ENCODE measurements around the gene LRP2. TPM values are rescaled to one million over a fixed set of nuclear protein-coding genes. Genes with fewer than 3 reads are reported as not detected.

LRP2 gene
- total RNA-seq, 6 donors from 2014 or later: 20.0 to 56.5 (median 27.5) TPM

DNA sequence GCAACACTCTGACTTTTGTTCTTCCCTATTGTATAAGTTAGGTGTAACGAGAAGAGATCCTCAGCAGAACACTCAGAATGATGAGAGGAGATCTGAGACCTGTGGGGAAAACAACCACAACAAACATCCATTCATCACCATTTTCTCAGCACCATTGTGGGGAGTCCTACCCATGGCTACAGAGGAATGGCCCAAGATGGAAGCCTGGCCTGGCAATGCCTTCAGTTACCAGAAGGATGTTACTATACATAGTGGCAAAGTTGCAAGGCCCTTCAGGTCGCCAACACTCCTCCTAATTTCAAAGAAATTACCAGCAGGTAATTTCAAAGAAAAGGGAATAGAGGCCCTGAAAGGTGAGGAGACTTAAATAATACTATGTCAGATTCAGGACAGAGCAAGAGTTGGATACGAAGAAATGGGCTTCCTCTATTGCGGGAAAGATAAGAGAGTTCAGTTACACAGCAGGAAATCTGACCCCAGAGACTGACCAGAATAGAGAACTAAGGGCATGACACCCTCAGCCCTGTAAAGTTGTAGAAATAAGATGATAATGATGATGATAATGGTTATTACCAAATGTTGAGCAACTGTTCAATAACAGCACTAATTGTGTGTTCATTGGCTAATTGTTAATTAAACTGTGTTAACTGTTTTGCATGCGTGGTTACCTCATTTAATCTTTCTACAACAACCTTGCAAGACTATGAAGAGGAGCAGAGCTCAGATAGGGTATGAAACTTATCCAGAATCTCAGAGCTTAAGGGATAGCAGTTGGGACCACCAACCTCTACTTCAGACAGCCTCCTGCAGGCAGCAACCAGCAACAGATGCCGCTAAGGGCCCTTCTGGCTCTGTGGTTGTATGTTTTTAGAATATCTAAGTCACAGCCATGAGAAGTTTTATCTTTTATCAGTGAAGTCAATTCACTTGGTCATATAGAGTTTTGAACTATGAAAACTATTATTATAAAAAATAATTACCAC, 255.5 kb downstream of the LRP2 start:
- ATAC-seq (ENCODE audit: low FRiP score in 2 of 2) (peak in 1 of 2 donors; percentile 33), DNase-seq (no peak)
- H3K27me3 ChIP-seq: no peaks in the 10 kb centered on the region
- 68 to 78% methylated on average over 6 of the region's 6 CpGs for WGBS, 2 donors
- no peak overlapping the region for H3K4me3 ChIP-seq
- TF ChIP-seq EP300 (IDR thresholded peaks at IDR 0.05): no peak
- no peak for TF ChIP-seq POLR2AphosphoS5 (IDR thresholded peaks at IDR 0.05)
- no peak for TF ChIP-seq POLR2A (IDR thresholded peaks at IDR 0.05)
- TF ChIP-seq, protein P1, sequence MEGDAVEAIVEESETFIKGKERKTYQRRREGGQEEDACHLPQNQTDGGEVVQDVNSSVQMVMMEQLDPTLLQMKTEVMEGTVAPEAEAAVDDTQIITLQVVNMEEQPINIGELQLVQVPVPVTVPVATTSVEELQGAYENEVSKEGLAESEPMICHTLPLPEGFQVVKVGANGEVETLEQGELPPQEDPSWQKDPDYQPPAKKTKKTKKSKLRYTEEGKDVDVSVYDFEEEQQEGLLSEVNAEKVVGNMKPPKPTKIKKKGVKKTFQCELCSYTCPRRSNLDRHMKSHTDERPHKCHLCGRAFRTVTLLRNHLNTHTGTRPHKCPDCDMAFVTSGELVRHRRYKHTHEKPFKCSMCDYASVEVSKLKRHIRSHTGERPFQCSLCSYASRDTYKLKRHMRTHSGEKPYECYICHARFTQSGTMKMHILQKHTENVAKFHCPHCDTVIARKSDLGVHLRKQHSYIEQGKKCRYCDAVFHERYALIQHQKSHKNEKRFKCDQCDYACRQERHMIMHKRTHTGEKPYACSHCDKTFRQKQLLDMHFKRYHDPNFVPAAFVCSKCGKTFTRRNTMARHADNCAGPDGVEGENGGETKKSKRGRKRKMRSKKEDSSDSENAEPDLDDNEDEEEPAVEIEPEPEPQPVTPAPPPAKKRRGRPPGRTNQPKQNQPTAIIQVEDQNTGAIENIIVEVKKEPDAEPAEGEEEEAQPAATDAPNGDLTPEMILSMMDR (IDR thresholded peaks at IDR 0.05): no peak
- H3K4me1 ChIP-seq: peaks cover 0 to 16% (median 6%) of the 10 kb centered on the region in 4 donors
- H3K36me3 ChIP-seq: no peaks in the 10 kb centered on the region
- H3K27ac ChIP-seq: peak overlapping the region in 3 of 4 donors; percentile 32 to 74 (median 44)
- H3K9me3 ChIP-seq: no peaks in the 10 kb centered on the region

DNA sequence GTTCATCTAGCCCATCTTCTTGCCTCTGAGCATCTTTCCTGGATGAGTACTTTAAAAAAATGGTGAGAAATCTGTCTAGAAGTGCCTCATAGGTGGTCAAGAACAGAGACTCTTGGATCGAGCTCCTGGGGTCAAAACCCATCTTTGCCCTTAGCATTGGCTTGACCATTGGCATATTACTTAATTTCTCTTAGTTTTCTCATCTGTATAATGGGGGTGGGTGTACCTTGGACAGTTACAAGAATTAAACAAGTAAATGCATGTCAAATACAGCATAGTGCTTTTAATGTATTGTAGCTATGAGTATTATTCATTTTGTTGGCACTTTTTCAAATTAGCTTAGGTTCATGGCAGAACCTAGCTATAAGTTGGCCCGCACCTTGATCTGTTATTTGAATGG, 256.2 kb downstream of the LRP2 start:
- no peaks in the 10 kb centered on the region for H3K27me3 ChIP-seq
- peaks cover 0 to 16% (median 6%) of the 10 kb centered on the region in 4 donors for H3K4me1 ChIP-seq
- 90% methylated on average over 2 of the region's 2 CpGs for WGBS, 2 donors
- no peaks in the 10 kb centered on the region for H3K9me3 ChIP-seq
- DNase-seq (no peak), ATAC-seq (ENCODE audit: low FRiP score in 2 of 2) (no peak)
- TF ChIP-seq POLR2AphosphoS5 (IDR thresholded peaks at IDR 0.05): no peak
- TF ChIP-seq, protein P1 (IDR thresholded peaks at IDR 0.05): no peak
- no peak for TF ChIP-seq EP300 (IDR thresholded peaks at IDR 0.05)
- no peak for TF ChIP-seq POLR2A (IDR thresholded peaks at IDR 0.05)
- no peaks in the 10 kb centered on the region for H3K36me3 ChIP-seq
- H3K27ac ChIP-seq: peak overlapping the region in 2 of 4 donors; percentile 44 to 74
- no peak overlapping the region for H3K4me3 ChIP-seq

DNA sequence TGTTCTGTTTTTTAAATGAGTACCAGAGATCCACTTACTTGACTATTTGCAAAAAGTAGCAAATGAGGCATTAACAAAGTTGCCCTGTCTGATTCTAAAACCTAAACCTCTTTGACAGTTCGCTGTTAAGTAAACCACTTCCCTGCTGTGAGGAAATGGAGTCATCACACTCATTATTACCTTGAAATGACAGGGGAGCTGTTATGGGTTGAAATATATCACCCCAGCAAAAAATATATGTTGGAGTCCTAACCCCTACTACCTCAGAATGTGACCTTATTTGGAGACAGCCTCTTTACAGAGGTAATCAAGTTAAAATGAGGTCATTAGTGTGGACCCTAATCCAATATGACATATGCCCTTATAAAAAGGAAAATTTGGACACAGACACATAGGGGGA, 256.9 kb downstream of the LRP2 start:
- no peaks in the 10 kb centered on the region for H3K27me3 ChIP-seq
- TF ChIP-seq, protein P1 (IDR thresholded peaks at IDR 0.05): no peak
- TF ChIP-seq POLR2AphosphoS5 (IDR thresholded peaks at IDR 0.05) (no peak), EP300 (IDR thresholded peaks at IDR 0.05) (no peak), POLR2A (IDR thresholded peaks at IDR 0.05) (no peak)
- peaks cover 0 to 16% (median 6%) of the 10 kb centered on the region in 4 donors for H3K4me1 ChIP-seq
- DNase-seq: no peak
- no peaks in the 10 kb centered on the region for H3K9me3 ChIP-seq
- no peak overlapping the region for H3K4me3 ChIP-seq
- no peak for ATAC-seq (ENCODE audit: low FRiP score in 2 of 2)
- no peaks in the 10 kb centered on the region for H3K36me3 ChIP-seq
- peak overlapping the region in 2 of 4 donors; percentile 12 to 74 for H3K27ac ChIP-seq
- 59% methylated on average over 1 of the region's 1 CpG for WGBS, 2 donors

DNA sequence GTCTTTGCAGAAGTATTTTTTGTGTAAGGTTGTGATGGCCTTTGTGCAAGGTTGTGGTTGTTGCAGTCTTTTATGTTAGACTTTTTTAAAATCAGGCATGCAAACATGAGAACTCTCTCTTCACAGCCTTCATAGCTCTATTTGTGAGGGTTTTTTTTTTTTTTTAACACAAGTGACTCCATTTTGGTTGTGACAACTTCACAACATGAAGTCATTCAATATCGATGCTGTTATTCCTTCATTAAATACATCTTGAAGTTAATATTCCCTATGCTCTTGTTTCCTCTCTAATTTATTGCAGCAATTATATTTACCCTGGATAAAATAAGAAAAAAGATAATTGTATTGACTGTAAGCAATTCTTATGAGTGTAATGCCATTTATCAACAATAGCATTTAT, 257.5 kb downstream of the LRP2 start:
- Histone ChIP-seq H3K9me3 (no peaks in the 10 kb centered on the region), H3K36me3 (no peaks in the 10 kb centered on the region), H3K4me3 (no peak overlapping the region), H3K27me3 (no peaks in the 10 kb centered on the region), H3K4me1 (peaks cover 0 to 13% (median 6%) of the 10 kb centered on the region in 4 donors), H3K27ac (no peak overlapping the region)
- TF ChIP-seq POLR2AphosphoS5 (IDR thresholded peaks at IDR 0.05) (no peak), POLR2A (IDR thresholded peaks at IDR 0.05) (no peak)
- DNase-seq (no peak), ATAC-seq (ENCODE audit: low FRiP score in 2 of 2) (no peak)
- WGBS, 2 donors: 92 to 100% methylated on average over 1 of the region's 1 CpG

DNA sequence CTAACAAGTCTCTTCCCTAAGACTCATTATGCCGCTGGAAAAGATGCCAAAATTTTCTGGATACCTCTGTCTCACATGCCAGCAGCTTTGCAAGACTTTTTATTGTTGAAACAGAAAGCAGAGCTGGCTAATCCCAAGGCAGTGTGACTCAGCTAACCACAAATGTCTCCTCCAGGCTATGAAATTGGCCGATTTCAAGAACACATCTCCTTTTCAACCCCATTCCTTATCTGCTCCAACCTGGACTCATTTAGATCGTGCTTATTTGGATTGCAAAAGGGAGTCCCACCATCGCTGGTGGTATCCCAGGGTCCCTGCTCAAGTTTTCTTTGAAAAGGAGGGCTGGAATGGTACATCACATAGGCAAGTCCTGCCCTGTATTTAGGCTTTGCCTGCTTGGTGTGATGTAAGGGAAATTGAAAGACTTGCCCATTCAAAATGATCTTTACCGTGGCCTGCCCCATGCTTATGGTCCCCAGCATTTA, 266.7 kb downstream of the LRP2 start:
- Histone ChIP-seq H3K27ac (peak overlapping the region in 1 of 4 donors; percentile 2), H3K9me3 (no peaks in the 10 kb centered on the region), H3K36me3 (no peaks in the 10 kb centered on the region), H3K4me1 (peaks cover 0 to 17% (median 3%) of the 10 kb centered on the region in 4 donors), H3K27me3 (no peaks in the 10 kb centered on the region), H3K4me3 (no peak overlapping the region)
- WGBS, 2 donors: 56 to 70% methylated on average over 5 of the region's 5 CpGs
- TF ChIP-seq, protein P1 (IDR thresholded peaks at IDR 0.05): no peak
- DNase-seq: no peak
- peak in 1 of 2 donors; percentile 86 for ATAC-seq (ENCODE audit: low FRiP score in 2 of 2)

Measured in upper lobe of left lung (tissue), 6 donors.